Measurements from ENCODE around the gene MSGN1. TPM values are rescaled to one million over a fixed set of nuclear protein-coding genes. Genes with fewer than 3 reads are reported as not detected.

MSGN1 gene
- total RNA-seq, 4 donors from 2014 or later: not detected

- H3K4me1 ChIP-seq: no peaks in the 10 kb centered on the region
- no peak for ATAC-seq
- H3K36me3 ChIP-seq: no peaks in the 10 kb centered on the region
- H3K9me3 ChIP-seq: no peaks in the 10 kb centered on the region
- no peak overlapping the region for H3K27ac ChIP-seq
- 56 to 58% methylated on average over 3 of the region's 3 CpGs for WGBS, 2 donors (ENCODE audit: low coverage in 1 of 2)
- no peak overlapping the region for H3K4me3 ChIP-seq
- no peaks in the 10 kb centered on the region for H3K27me3 ChIP-seq
- TF ChIP-seq POLR2A (IDR thresholded peaks at IDR 0.05) (no peak), EP300 (IDR thresholded peaks at IDR 0.05) (no peak), POLR2AphosphoS5 (IDR thresholded peaks at IDR 0.05) (no peak), CTCF (IDR thresholded peaks at IDR 0.05) (no peak)
These were observed 12.8 kb upstream of the MSGN1 start for GRCh38 chr2:17803497-17803896.

GRCh38 chr2:17804358-17804757, 11.9 kb upstream of the MSGN1 start:
- TF ChIP-seq CTCF (IDR thresholded peaks at IDR 0.05): no peak
- no peak for TF ChIP-seq EP300 (IDR thresholded peaks at IDR 0.05)
- no peak for TF ChIP-seq POLR2A (IDR thresholded peaks at IDR 0.05)
- TF ChIP-seq POLR2AphosphoS5 (IDR thresholded peaks at IDR 0.05): no peak
- H3K27ac ChIP-seq: no peak overlapping the region
- ATAC-seq: no peak
- H3K9me3 ChIP-seq: no peaks in the 10 kb centered on the region
- H3K4me3 ChIP-seq: no peak overlapping the region
- H3K4me1 ChIP-seq: no peaks in the 10 kb centered on the region
- 63 to 71% methylated on average over 2 to 3 of the region's 3 CpGs for WGBS, 2 donors (ENCODE audit: low coverage in 1 of 2)
- no peaks in the 10 kb centered on the region for H3K27me3 ChIP-seq
- no peaks in the 10 kb centered on the region for H3K36me3 ChIP-seq

GRCh38 chr2:17805166-17805565, 11.1 kb upstream of the MSGN1 start:
- H3K9me3 ChIP-seq: no peaks in the 10 kb centered on the region
- H3K27me3 ChIP-seq: no peaks in the 10 kb centered on the region
- no peak overlapping the region for H3K27ac ChIP-seq
- 79 to 89% methylated on average over 2 of the region's 2 CpGs for WGBS, 2 donors (ENCODE audit: low coverage in 1 of 2)
- no peaks in the 10 kb centered on the region for H3K4me1 ChIP-seq
- ATAC-seq: no peak
- H3K36me3 ChIP-seq: no peaks in the 10 kb centered on the region
- no peak overlapping the region for H3K4me3 ChIP-seq
- TF ChIP-seq EP300 (IDR thresholded peaks at IDR 0.05) (no peak), POLR2A (IDR thresholded peaks at IDR 0.05) (no peak), POLR2AphosphoS5 (IDR thresholded peaks at IDR 0.05) (no peak), CTCF (IDR thresholded peaks at IDR 0.05) (no peak)

- Histone ChIP-seq H3K4me3 (no peak overlapping the region), H3K36me3 (no peaks in the 10 kb centered on the region), H3K27ac (no peak overlapping the region), H3K4me1 (no peaks in the 10 kb centered on the region), H3K27me3 (no peaks in the 10 kb centered on the region), H3K9me3 (no peaks in the 10 kb centered on the region)
- ATAC-seq: no peak
- no peak for TF ChIP-seq EP300 (IDR thresholded peaks at IDR 0.05)
- no peak for TF ChIP-seq POLR2A (IDR thresholded peaks at IDR 0.05)
- no peak for TF ChIP-seq POLR2AphosphoS5 (IDR thresholded peaks at IDR 0.05)
- TF ChIP-seq CTCF (IDR thresholded peaks at IDR 0.05): no peak
- WGBS, 2 donors (ENCODE audit: low coverage in 1 of 2): 86 to 100% methylated on average over 1 of the region's 8 CpGs
These were observed 10.4 kb upstream of the MSGN1 start for GRCh38 chr2:17805717-17806363.

- WGBS, 2 donors (ENCODE audit: low coverage in 1 of 2): 63 to 70% methylated on average over 4 to 5 of the region's 5 CpGs
- Histone ChIP-seq H3K36me3 (no peaks in the 10 kb centered on the region), H3K27me3 (no peaks in the 10 kb centered on the region), H3K4me1 (no peaks in the 10 kb centered on the region), H3K27ac (peak overlapping the region in 2 of 4 donors; percentile 17 to 31), H3K4me3 (no peak overlapping the region), H3K9me3 (no peaks in the 10 kb centered on the region)
- ATAC-seq: no peak
- TF ChIP-seq CTCF (IDR thresholded peaks at IDR 0.05) (no peak), EP300 (IDR thresholded peaks at IDR 0.05) (no peak), POLR2A (IDR thresholded peaks at IDR 0.05) (no peak), POLR2AphosphoS5 (IDR thresholded peaks at IDR 0.05) (no peak)
These were observed 3.1 kb upstream of the MSGN1 start for GRCh38 chr2:17813010-17813741.
